ENCODE data around the gene LRIG2. TPM values are rescaled to one million over a fixed set of nuclear protein-coding genes. Genes with fewer than 3 reads are reported as not detected.

Gene LRIG2
- total RNA-seq, 6 experiments from 2014 or later, result 3.4 to 7.2 (median 5.0) TPM

- no peak for TF ChIP-seq POLR2A (IDR thresholded peaks at IDR 0.05)
- TF ChIP-seq CTCF (IDR thresholded peaks at IDR 0.05), result no peak
- DNase-seq, result no peak
- peaks cover 11 to 90% (median 42%) of the 10 kb centered on the region in 4 donors for H3K36me3 ChIP-seq
- intact Hi-C loops (cut with DNase I), result no loop called here
- ATAC-seq, result no peak
- H3K27ac ChIP-seq, result no peak overlapping the region
- no peaks in the 10 kb centered on the region for H3K27me3 ChIP-seq
- H3K4me3 ChIP-seq, result no peak overlapping the region
- H3K9me3 ChIP-seq, result no peaks in the 10 kb centered on the region
- no peaks in the 10 kb centered on the region for H3K4me1 ChIP-seq
These were observed 28.6 kb downstream of the LRIG2 start for GRCh38 chr1:113101588-113101987.

- 83% methylated on average over 1 of the region's 1 CpG for WGBS (ENCODE audit: insufficient coverage, low coverage, low lambda C conversion rate, missing lambda C conversion rate)
These were observed 30.1 kb downstream of the LRIG2 start for GRCh38 chr1:113103048-113103447.

GRCh38 chr1:113103977-113104376, 31.0 kb downstream of the LRIG2 start:
- TF ChIP-seq CTCF (IDR thresholded peaks at IDR 0.05), result no peak
- no peak for TF ChIP-seq POLR2A (IDR thresholded peaks at IDR 0.05)

More at GRCh38 chr1:113103048-113103447, 30.1 kb downstream of the LRIG2 start:
- H3K36me3 ChIP-seq, result peaks cover 11 to 92% (median 42%) of the 10 kb centered on the region in 4 donors
- H3K4me3 ChIP-seq, result no peak overlapping the region
- no peaks in the 10 kb centered on the region for H3K9me3 ChIP-seq
- no peaks in the 10 kb centered on the region for H3K4me1 ChIP-seq
- no peak overlapping the region for H3K27ac ChIP-seq
- no peaks in the 10 kb centered on the region for H3K27me3 ChIP-seq
- no peak for ATAC-seq
- TF ChIP-seq POLR2A (IDR thresholded peaks at IDR 0.05) (no peak), CTCF (IDR thresholded peaks at IDR 0.05) (no peak)
- intact Hi-C loops (cut with DNase I), result no loop called here
- DNase-seq, result no peak

GRCh38 chr1:113106910-113107309, 33.9 kb downstream of the LRIG2 start:
- Histone ChIP-seq H3K27ac (no peak overlapping the region), H3K36me3 (peaks cover 6 to 90% (median 37%) of the 10 kb centered on the region in 4 donors), H3K9me3 (no peaks in the 10 kb centered on the region), H3K4me3 (no peak overlapping the region), H3K27me3 (no peaks in the 10 kb centered on the region), H3K4me1 (no peaks in the 10 kb centered on the region)
- ATAC-seq (no peak), DNase-seq (no peak)
- TF ChIP-seq POLR2A (IDR thresholded peaks at IDR 0.05) (no peak), CTCF (IDR thresholded peaks at IDR 0.05) (no peak)
- 82% methylated on average over 2 of the region's 2 CpGs for WGBS (ENCODE audit: insufficient coverage, low coverage, low lambda C conversion rate, missing lambda C conversion rate)
- intact Hi-C loops (cut with DNase I), result no loop called here

More at GRCh38 chr1:113103977-113104376, 31.0 kb downstream of the LRIG2 start:
- no peaks in the 10 kb centered on the region for H3K9me3 ChIP-seq
- no peaks in the 10 kb centered on the region for H3K27me3 ChIP-seq
- peaks cover 15 to 91% (median 43%) of the 10 kb centered on the region in 4 donors for H3K36me3 ChIP-seq
- H3K4me1 ChIP-seq, result no peaks in the 10 kb centered on the region
- DNase-seq (no peak), ATAC-seq (no peak)
- no peak overlapping the region for H3K27ac ChIP-seq
- intact Hi-C loops (cut with DNase I), result no loop called here
- no peak overlapping the region for H3K4me3 ChIP-seq

All from right lobe of liver (tissue), 6 donors.